Measurements from ENCODE around the gene C2orf92.
A peak's percentile ranks its signal among the peaks of the same experiment; 100 is the strongest.
"Not testable (repeated sequence)": the region's sequence is repeated elsewhere in the genome, so short reads cannot be mapped to it uniquely, and the experiment has no call there.

Gene C2orf92

GRCh38 chr2:97669448-97669847, at the start of gene C2orf92:
C2orf92 (plus strand) TSS chr2:97669713; CDS start chr2:97669789, 76 bp downstream.
- no peak for TF ChIP-seq CTCF (IDR thresholded peaks at IDR 0.05; ENCODE audit: control insufficient read depth, insufficient read depth, low read depth, low read length, missing control alignments)
- H3K4me3 ChIP-seq (ENCODE audit: control insufficient read depth, low read depth, low read length) = no peak within 1 kb of the TSS
- DNase-seq (ENCODE audit: low read depth) = no peak

GRCh38 chr2:97620492-97620891, 49.0 kb upstream of the C2orf92 start:
- DNase-seq (ENCODE audit: low read depth) = not testable (repeated sequence)

DNA sequence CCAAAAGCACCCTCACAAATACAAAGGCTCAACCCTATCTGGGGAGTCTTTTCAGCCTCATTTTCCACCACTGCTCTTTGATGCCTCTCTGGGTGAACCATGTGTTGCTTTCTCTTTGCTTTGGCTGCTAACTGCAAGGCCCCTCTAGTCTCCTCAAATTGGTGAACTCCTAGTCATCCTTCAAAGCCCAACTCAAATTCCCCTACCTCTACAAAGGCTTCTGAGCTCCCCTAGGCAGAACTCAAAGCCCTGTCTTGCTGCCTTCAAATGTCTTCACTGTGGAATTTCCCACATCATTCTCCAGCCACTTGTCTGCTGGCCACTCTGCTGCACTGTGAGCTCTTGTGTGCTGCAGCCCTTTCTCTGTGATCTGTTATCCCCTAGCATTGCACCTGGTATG, 46.5 kb upstream of the C2orf92 start:
- DNase-seq (ENCODE audit: low read depth); H3K4me3 ChIP-seq (ENCODE audit: control insufficient read depth, low read depth, low read length): not testable (repeated sequence)

More at GRCh38 chr2:97620492-97620891, 49.0 kb upstream of the C2orf92 start:
- not testable (repeated sequence) for H3K4me3 ChIP-seq (ENCODE audit: control insufficient read depth, low read depth, low read length)

GRCh38 chr2:97625354-97626048, 44.0 kb upstream of the C2orf92 start:
- H3K4me3 ChIP-seq (ENCODE audit: control insufficient read depth, low read depth, low read length); DNase-seq (ENCODE audit: low read depth): not testable (repeated sequence)

DNA sequence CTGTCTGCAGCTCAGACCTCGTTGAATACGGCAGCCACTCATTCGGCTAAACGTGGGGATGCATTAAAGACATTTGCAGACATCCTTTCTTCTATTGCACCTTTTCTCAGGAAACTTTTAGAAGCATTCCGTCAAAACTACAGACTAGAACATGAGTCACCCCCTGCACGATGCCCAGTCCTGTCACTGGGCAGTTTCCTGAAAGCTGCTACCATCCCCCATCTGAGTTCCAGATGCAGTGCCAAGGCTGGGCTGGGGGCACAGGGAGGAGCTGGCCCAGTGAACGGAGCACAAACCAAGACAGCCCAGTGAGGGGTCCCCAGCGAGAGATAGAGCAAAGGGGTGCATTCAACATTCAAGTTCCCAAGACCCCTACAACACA, 43.5 kb upstream of the C2orf92 start:
- DNase-seq (ENCODE audit: low read depth); H3K4me3 ChIP-seq (ENCODE audit: control insufficient read depth, low read depth, low read length): not testable (repeated sequence)

- H3K4me3 ChIP-seq (ENCODE audit: control insufficient read depth, low read depth, low read length) = no peak overlapping the region
- no peak for TF ChIP-seq CTCF (IDR thresholded peaks at IDR 0.05; ENCODE audit: control insufficient read depth, insufficient read depth, low read depth, low read length, missing control alignments)
- no peak for DNase-seq (ENCODE audit: low read depth)
Measured at GRCh38 chr2:97644023-97644717, 25.3 kb upstream of the C2orf92 start.

- peak overlapping the region; percentile 83 for H3K4me3 ChIP-seq (ENCODE audit: control insufficient read depth, low read depth, low read length)
- DNase-seq (ENCODE audit: low read depth) = no peak
Measured at GRCh38 chr2:97645112-97645694, 24.3 kb upstream of the C2orf92 start.

More at GRCh38 chr2:97645112-97645694, 24.3 kb upstream of the C2orf92 start:
- no peak for TF ChIP-seq CTCF (IDR thresholded peaks at IDR 0.05; ENCODE audit: control insufficient read depth, insufficient read depth, low read depth, low read length, missing control alignments)
